Thoracic aorta (tissue), 2 donors: ENCODE data around the gene SMARCB1. TPM values are rescaled to one million over a fixed set of nuclear protein-coding genes. Genes with fewer than 3 reads are reported as not detected.
A peak's percentile ranks its signal among the peaks of the same experiment; 100 is the strongest.

Experiments used
- ATAC-seq: fragments of 150-250 bp; one replicate; pipeline ENCODE4 v1.8.0; 2017; ENCODE audit warnings: low read depth; ENCODE audit not compliant: insufficient number of reproducible peaks, low FRiP score
- DNase-seq: peaks from one replicate; pipeline ENCODE4 v3.0.0-alpha.2; 2020; ENCODE audit warnings: low spot score
- H3K27ac ChIP-seq, 2 donors: fragments of 200-600 bp; sonication (generic); 1 replicate in 1 of 2; 2 replicates in 1 of 2; pipeline ENCODE4 v1.5.1; 2016; ENCODE audit warnings: mild to moderate bottlenecking in 2 of 2, moderate library complexity in 2 of 2
- H3K27me3 ChIP-seq: fragments of 200-600 bp; sonication (generic); replicated peaks from 2 replicates; pipeline ENCODE4 v1.6.0; 2016; ENCODE audit warnings: mild to moderate bottlenecking; ENCODE audit not compliant: insufficient read depth
- H3K36me3 ChIP-seq: fragments of 200-600 bp; sonication (generic); one replicate; pipeline ENCODE4 v1.5.1; 2016
- H3K4me1 ChIP-seq, 2 donors: fragments of 200-600 bp; sonication (generic); 1 replicate in 1 of 2; 2 replicates in 1 of 2; pipeline versions ENCODE4 v1.5.1 to v1.6.0; 2016; ENCODE audit warnings: low read depth in 2 of 2, mild to moderate bottlenecking in 1 of 2; ENCODE audit not compliant: control insufficient read depth in 1 of 2
- H3K4me3 ChIP-seq: fragments of 200-600 bp; sonication (generic); 2 replicates; pipeline ENCODE4 v1.5.1; 2016; ENCODE audit warnings: mild to moderate bottlenecking
- H3K9me3 ChIP-seq: fragments of 200-600 bp; sonication (generic); 2 replicates; pipeline ENCODE4 v1.5.1; 2016
- total RNA-seq, 2 donors: library from RNA; depleted of rRNA; stranded (reverse); fragments of >200 nt; gene quantifications; one replicate each; pipeline versions ENCODE4 v1.1.0 to v1.2.3, GENCODE V29; 2016
- TF ChIP-seq, protein P1 (sequence below): fragments of 200-600 bp; sonication (generic); IDR thresholded peaks from one replicate; pipeline ENCODE4 v1.5.1; 2019; ENCODE audit warnings: antibody characterized with exemption

The SMARCB1 gene
- total RNA-seq, 2 donors from 2014 or later: 43.5 to 50.0 TPM

DNA sequence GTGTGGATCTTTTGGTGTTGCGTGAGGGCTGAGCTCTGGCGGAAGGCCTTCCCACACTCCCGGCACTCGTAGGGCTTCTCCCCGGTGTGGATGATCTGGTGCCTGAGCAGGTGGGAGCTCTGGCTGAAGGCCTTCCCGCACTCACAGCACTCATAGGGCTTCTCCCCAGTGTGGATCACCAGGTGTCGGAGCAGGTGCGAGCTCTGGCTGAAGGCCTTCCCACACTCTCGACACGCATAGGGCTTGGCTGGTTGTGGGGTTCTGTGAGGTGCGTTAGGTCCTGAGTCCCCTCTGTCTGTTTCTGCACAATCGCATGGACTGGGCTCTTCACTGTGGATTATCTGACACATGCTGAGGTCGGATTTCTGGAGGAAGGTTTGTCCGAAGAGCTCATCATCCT, 42.3 kb upstream of the SMARCB1 start:
- ATAC-seq: no peak
- no peaks in the 10 kb centered on the region for H3K9me3 ChIP-seq
- H3K27me3 ChIP-seq: no peaks in the 10 kb centered on the region
- no peak overlapping the region for H3K27ac ChIP-seq
- TF ChIP-seq, protein P1, sequence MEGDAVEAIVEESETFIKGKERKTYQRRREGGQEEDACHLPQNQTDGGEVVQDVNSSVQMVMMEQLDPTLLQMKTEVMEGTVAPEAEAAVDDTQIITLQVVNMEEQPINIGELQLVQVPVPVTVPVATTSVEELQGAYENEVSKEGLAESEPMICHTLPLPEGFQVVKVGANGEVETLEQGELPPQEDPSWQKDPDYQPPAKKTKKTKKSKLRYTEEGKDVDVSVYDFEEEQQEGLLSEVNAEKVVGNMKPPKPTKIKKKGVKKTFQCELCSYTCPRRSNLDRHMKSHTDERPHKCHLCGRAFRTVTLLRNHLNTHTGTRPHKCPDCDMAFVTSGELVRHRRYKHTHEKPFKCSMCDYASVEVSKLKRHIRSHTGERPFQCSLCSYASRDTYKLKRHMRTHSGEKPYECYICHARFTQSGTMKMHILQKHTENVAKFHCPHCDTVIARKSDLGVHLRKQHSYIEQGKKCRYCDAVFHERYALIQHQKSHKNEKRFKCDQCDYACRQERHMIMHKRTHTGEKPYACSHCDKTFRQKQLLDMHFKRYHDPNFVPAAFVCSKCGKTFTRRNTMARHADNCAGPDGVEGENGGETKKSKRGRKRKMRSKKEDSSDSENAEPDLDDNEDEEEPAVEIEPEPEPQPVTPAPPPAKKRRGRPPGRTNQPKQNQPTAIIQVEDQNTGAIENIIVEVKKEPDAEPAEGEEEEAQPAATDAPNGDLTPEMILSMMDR: no peak
- no peak for DNase-seq
- peaks cover 0 to 22% of the 10 kb centered on the region in 2 donors for H3K4me1 ChIP-seq
- H3K36me3 ChIP-seq: peaks cover 16% of the 10 kb centered on the region
- no peak overlapping the region for H3K4me3 ChIP-seq

DNA sequence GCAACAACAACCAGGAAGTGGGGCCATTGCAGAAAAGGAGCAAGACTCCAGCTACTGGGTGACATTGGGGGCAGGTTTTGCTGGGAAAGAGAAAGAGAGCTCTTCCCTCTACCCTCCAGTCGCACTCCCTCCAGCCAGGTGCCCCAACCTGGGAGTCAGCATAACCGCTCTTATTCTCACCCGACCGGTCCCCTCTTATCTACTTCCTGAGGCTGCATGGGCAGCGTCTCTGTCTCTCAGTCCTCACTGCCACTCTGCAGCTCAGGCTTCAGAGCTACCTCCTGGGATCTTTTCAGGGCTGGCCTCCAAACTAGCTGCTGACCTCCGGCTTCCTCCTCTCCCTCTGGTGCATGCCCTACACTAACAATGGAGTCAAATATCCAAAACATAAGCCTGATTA, 41.0 kb upstream of the SMARCB1 start:
- peaks cover 16% of the 10 kb centered on the region for H3K36me3 ChIP-seq
- no peak for ATAC-seq

DNA sequence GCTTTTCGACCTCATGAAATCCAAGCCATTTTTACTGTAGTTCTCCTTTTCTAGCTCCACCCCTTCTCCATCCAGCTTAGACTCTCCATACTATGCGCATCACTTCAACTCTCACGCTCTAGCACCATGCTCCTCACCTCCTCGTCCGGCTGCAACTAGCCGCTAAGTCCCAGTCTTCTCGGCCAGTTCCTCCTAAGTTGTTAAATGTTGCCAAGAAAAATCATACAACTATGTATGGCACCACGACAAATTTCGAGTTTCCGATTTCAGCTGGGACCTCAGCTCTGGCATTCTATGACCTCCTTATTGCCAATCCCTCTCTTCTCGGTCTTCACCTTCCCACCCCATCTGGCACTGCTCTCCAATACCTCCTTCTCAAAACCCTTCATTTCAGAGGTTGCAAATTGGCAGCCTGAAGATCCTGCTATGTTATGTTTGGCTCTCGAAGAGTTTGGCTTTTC, 36.9 kb upstream of the SMARCB1 start:
- H3K4me1 ChIP-seq: peaks cover 0 to 18% of the 10 kb centered on the region in 2 donors
- DNase-seq (no peak), ATAC-seq (no peak)
- H3K4me3 ChIP-seq: peak overlapping the region; percentile 90
- H3K36me3 ChIP-seq: peaks cover 1% of the 10 kb centered on the region
- peak overlapping the region; percentile 82 to 85 for H3K27ac ChIP-seq
- TF ChIP-seq, protein P1: no peak
- H3K27me3 ChIP-seq: no peaks in the 10 kb centered on the region
- no peaks in the 10 kb centered on the region for H3K9me3 ChIP-seq

More for the DNA sequence above, 41.0 kb upstream of the SMARCB1 start:
- DNase-seq: no peak
- H3K9me3 ChIP-seq: no peaks in the 10 kb centered on the region
- H3K4me1 ChIP-seq: peaks cover 0 to 34% of the 10 kb centered on the region in 2 donors
- H3K27me3 ChIP-seq: no peaks in the 10 kb centered on the region
- no peak overlapping the region for H3K4me3 ChIP-seq
- TF ChIP-seq, protein P1: no peak
- H3K27ac ChIP-seq: no peak overlapping the region

DNA sequence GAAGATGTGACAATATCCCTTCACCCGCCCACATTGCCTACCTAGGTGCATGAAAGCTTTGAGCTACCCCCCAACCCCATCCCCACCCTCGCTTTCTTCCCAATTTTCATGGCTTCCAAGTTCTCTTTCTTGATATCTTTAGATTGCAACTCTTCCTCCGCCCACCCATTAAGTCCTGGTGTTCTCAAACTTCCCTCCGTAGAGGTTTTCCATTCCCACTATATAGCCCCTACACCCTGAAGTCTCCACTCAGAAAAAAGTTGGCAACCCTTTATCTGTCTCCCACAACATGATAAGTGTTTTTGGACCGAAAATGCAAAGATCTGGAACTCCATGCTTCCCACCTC, 36.4 kb upstream of the SMARCB1 start:
- TF ChIP-seq, protein P1: no peak
- no peak for ATAC-seq
- peak overlapping the region; percentile 82 to 85 for H3K27ac ChIP-seq
- H3K9me3 ChIP-seq: no peaks in the 10 kb centered on the region
- H3K4me3 ChIP-seq: peak overlapping the region; percentile 90
- no peaks in the 10 kb centered on the region for H3K27me3 ChIP-seq
- no peaks in the 10 kb centered on the region for H3K36me3 ChIP-seq
- peaks cover 0 to 18% of the 10 kb centered on the region in 2 donors for H3K4me1 ChIP-seq
- no peak for DNase-seq

DNA sequence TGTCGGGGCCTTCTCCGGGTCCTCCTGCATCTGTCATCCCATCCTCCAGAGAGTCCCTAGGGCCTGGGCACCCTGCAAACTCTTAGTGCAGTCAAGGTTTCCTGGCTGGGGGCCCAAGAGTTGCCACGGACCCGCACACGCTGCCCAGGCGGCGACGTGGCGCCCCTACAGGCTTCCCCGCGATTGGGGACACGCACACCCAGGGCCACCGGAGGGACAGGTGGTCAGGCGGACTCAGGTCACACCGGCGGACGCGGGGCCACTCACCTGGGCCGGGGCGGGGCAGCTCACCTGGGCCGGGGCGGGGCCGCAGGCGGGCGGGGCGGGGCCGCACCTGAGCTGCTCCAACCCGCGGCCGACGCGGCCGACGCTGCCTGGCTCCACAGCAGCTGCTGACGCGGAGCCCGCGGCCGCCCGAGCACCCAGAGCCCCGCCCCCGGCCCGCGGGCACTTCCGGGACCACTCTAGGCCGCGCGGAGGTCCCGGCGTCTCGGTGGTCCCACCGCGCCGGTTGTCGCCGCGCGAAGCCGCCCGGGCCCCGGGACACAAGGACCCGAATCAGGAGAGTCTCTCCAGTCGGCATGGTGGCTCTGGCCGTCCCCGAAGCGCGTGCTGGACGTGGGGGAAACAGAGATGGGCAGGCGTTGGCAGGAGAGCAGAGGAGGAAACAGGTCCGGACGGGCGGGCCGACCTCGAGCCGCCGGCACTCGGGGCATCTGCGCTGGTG, 35.9 kb upstream of the SMARCB1 start, which contains the start of gene ZNF70:
Gene ZNF70 (minus strand): TSS at position 399 of the 727 bp plus-strand sequence. CDS start 5,972 bp downstream, outside the sequence.
- Histone ChIP-seq H3K27ac (peak within 1 kb of the TSS; percentile 82 to 85), H3K36me3 (no peaks in the 10 kb centered on the region), H3K9me3 (no peaks in the 10 kb centered on the region), H3K4me3 (peak within 1 kb of the TSS; percentile 90), H3K4me1 (peaks cover 0 to 18% of the 10 kb centered on the region in 2 donors), H3K27me3 (no peaks in the 10 kb centered on the region)
- DNase-seq: peak; percentile 51
- TF ChIP-seq, protein P1: peak; percentile 26
- ATAC-seq: peak; percentile 89
